ENCODE measurements around the gene CAMK1G. TPM values are rescaled to one million over a fixed set of nuclear protein-coding genes. Genes with fewer than 3 reads are reported as not detected.
A peak's percentile ranks its signal among the peaks of the same experiment; 100 is the strongest.

CAMK1G gene
- polyA plus RNA-seq, 4 donors: 0.10 to 0.37 TPM; not detected in 2

DNA sequence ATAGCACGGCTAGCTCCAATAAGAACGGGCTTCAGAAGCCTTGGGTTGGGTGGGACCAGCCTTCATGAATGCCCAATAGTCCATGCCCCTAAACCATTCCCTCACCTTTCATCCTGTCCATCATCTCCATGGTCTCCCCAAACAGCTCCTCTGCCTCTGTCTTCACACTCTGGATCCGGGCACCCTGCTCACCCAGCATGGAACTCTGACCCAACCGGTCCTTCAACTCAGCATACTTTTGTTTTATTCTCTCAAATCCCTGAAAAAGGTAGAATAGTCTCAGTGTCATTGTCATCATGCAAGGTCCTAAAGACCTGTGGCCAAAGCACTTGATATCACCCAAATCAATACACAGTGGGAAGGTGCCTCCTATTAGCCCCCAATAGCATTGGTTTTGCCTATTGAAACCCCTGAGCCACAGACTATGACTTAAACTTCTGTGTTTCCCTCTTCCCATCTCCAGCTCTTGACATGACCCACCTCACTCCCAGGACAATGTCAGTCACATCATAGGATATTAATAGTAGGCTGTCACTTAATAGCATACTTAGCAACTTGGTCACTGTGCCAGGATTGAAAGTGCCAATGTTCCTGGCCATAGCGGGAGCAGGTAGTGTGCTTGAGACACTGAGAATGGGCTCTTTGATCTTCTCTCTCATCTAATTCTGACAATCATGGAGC lies 33.0 kb downstream of the CAMK1G start:
- H3K27me3 ChIP-seq (ENCODE audit: control insufficient read depth in 3 of 3, insufficient read depth in 3 of 3, low read length in 3 of 3): no peaks in the 10 kb centered on the region
- no peak for FAIRE-seq
- 93 to 96% (median 95%) methylated on average over 5 of the region's 5 CpGs for WGBS, 3 donors
- no peak overlapping the region for H3K4me3 ChIP-seq (ENCODE audit: low read depth in 1 of 3, low read length in 3 of 3)
- H3K9me3 ChIP-seq (ENCODE audit: control insufficient read depth in 2 of 2, insufficient read depth in 1 of 2, low read depth in 1 of 2, low read length in 1 of 2): no peaks in the 10 kb centered on the region
- H3K4me1 ChIP-seq (ENCODE audit: control insufficient read depth in 3 of 3, insufficient read depth in 2 of 3, low read depth in 1 of 3, low read length in 2 of 3): peaks cover 0 to 22% (median 3%) of the 10 kb centered on the region in 3 donors
- H3K36me3 ChIP-seq (ENCODE audit: control insufficient read depth in 3 of 3, insufficient read depth in 2 of 3, low read depth in 1 of 3, low read length in 3 of 3): peaks cover 0 to 81% (median 25%) of the 10 kb centered on the region in 3 donors
- H3K27ac ChIP-seq (ENCODE audit: low read depth in 1 of 3, low read length in 2 of 3): no peak overlapping the region
- DNase-seq: no peak

- Histone ChIP-seq H3K4me3 (ENCODE audit: low read depth in 1 of 3, low read length in 3 of 3) (no peak overlapping the region), H3K27ac (ENCODE audit: low read depth in 1 of 3, low read length in 2 of 3) (no peak overlapping the region), H3K9me3 (ENCODE audit: control insufficient read depth in 2 of 2, insufficient read depth in 1 of 2, low read depth in 1 of 2, low read length in 1 of 2) (no peaks in the 10 kb centered on the region), H3K27me3 (ENCODE audit: control insufficient read depth in 3 of 3, insufficient read depth in 3 of 3, low read length in 3 of 3) (no peaks in the 10 kb centered on the region), H3K4me1 (ENCODE audit: control insufficient read depth in 3 of 3, insufficient read depth in 2 of 3, low read depth in 1 of 3, low read length in 2 of 3) (peaks cover 0 to 28% (median 3%) of the 10 kb centered on the region in 3 donors), H3K36me3 (ENCODE audit: control insufficient read depth in 3 of 3, insufficient read depth in 2 of 3, low read depth in 1 of 3, low read length in 3 of 3) (peaks cover 0 to 88% (median 25%) of the 10 kb centered on the region in 3 donors)
- 90 to 95% (median 94%) methylated on average over 10 of the region's 10 CpGs for WGBS, 3 donors
- FAIRE-seq (no peak), DNase-seq (no peak)
Observed at GRCh38 chr1:209617047-209617673, 33.6 kb downstream of the CAMK1G start.

- H3K9me3 ChIP-seq (ENCODE audit: control insufficient read depth in 2 of 2, insufficient read depth in 1 of 2, low read depth in 1 of 2, low read length in 1 of 2): no peaks in the 10 kb centered on the region
- 84 to 93% (median 92%) methylated on average over 6 of the region's 6 CpGs for WGBS, 3 donors
- DNase-seq (no peak), FAIRE-seq (no peak)
- H3K27ac ChIP-seq (ENCODE audit: low read depth in 1 of 3, low read length in 2 of 3): no peak overlapping the region
- peaks cover 0 to 31% (median 3%) of the 10 kb centered on the region in 3 donors for H3K4me1 ChIP-seq (ENCODE audit: control insufficient read depth in 3 of 3, insufficient read depth in 2 of 3, low read depth in 1 of 3, low read length in 2 of 3)
- peaks cover 0 to 91% (median 25%) of the 10 kb centered on the region in 3 donors for H3K36me3 ChIP-seq (ENCODE audit: control insufficient read depth in 3 of 3, insufficient read depth in 2 of 3, low read depth in 1 of 3, low read length in 3 of 3)
- no peak overlapping the region for H3K4me3 ChIP-seq (ENCODE audit: low read depth in 1 of 3, low read length in 3 of 3)
- no peaks in the 10 kb centered on the region for H3K27me3 ChIP-seq (ENCODE audit: control insufficient read depth in 3 of 3, insufficient read depth in 3 of 3, low read length in 3 of 3)
Observed at GRCh38 chr1:209617755-209618154, 34.2 kb downstream of the CAMK1G start.

GRCh38 chr1:209618291-209618690 lies 34.8 kb downstream of the CAMK1G start:
- H3K27ac ChIP-seq (ENCODE audit: low read depth in 1 of 3, low read length in 2 of 3): no peak overlapping the region

DNA sequence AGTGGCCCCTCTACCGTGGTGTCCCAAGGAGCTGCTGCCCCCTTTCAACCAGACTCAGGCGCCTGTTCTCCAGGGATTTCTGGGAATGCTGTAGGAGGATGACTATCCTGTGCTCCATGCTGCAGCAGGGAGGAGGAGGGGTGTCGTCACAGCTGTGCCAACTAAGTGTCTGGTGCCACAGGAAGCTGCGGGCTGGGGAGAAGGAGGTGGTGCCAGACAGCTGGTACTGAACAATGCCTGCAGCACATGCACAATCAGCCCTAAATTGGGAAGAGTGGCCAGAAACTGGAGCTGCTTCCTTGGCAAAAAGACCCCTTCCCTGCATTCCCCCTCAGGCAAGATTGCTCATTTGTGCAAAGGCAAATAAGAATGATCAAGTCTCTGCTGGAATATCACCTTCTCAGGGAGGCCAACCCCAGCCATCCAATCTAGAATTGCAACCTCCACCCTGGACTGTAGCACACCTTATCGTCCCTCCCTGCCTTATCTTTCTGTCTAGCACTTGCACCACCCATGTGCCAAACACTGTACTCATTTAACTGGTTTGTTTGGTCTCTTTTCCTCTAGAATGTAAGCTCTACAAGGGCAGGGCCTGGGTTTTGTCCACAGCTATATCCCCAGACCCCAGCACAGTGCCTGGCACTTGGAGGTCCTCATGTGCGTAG lies 35.4 kb downstream of the CAMK1G start:
- peaks cover 0 to 31% (median 3%) of the 10 kb centered on the region in 3 donors for H3K4me1 ChIP-seq (ENCODE audit: control insufficient read depth in 3 of 3, insufficient read depth in 2 of 3, low read depth in 1 of 3, low read length in 2 of 3)
- peaks cover 0 to 92% (median 28%) of the 10 kb centered on the region in 3 donors for H3K36me3 ChIP-seq (ENCODE audit: control insufficient read depth in 3 of 3, insufficient read depth in 2 of 3, low read depth in 1 of 3, low read length in 3 of 3)
- no peaks in the 10 kb centered on the region for H3K9me3 ChIP-seq (ENCODE audit: control insufficient read depth in 2 of 2, insufficient read depth in 1 of 2, low read depth in 1 of 2, low read length in 1 of 2)
- peak; percentile 19 to 87 for DNase-seq
- FAIRE-seq: no peak
- H3K27ac ChIP-seq (ENCODE audit: low read depth in 1 of 3, low read length in 2 of 3): peak overlapping the region in 1 of 3 donors; percentile 34
- no peak overlapping the region for H3K4me3 ChIP-seq (ENCODE audit: low read depth in 1 of 3, low read length in 3 of 3)
- H3K27me3 ChIP-seq (ENCODE audit: control insufficient read depth in 3 of 3, insufficient read depth in 3 of 3, low read length in 3 of 3): no peaks in the 10 kb centered on the region
- 55 to 69% (median 60%) methylated on average over 6 of the region's 6 CpGs for WGBS, 3 donors

More at GRCh38 chr1:209618291-209618690, 34.8 kb downstream of the CAMK1G start:
- Histone ChIP-seq H3K4me1 (ENCODE audit: control insufficient read depth in 3 of 3, insufficient read depth in 2 of 3, low read depth in 1 of 3, low read length in 2 of 3) (peaks cover 0 to 31% (median 3%) of the 10 kb centered on the region in 3 donors), H3K27me3 (ENCODE audit: control insufficient read depth in 3 of 3, insufficient read depth in 3 of 3, low read length in 3 of 3) (no peaks in the 10 kb centered on the region), H3K4me3 (ENCODE audit: low read depth in 1 of 3, low read length in 3 of 3) (no peak overlapping the region), H3K9me3 (ENCODE audit: control insufficient read depth in 2 of 2, insufficient read depth in 1 of 2, low read depth in 1 of 2, low read length in 1 of 2) (no peaks in the 10 kb centered on the region), H3K36me3 (ENCODE audit: control insufficient read depth in 3 of 3, insufficient read depth in 2 of 3, low read depth in 1 of 3, low read length in 3 of 3) (peaks cover 0 to 91% (median 28%) of the 10 kb centered on the region in 3 donors)
- DNase-seq (no peak), FAIRE-seq (no peak)
- WGBS, 3 donors: 77 to 86% (median 83%) methylated on average over 11 of the region's 11 CpGs

DNA sequence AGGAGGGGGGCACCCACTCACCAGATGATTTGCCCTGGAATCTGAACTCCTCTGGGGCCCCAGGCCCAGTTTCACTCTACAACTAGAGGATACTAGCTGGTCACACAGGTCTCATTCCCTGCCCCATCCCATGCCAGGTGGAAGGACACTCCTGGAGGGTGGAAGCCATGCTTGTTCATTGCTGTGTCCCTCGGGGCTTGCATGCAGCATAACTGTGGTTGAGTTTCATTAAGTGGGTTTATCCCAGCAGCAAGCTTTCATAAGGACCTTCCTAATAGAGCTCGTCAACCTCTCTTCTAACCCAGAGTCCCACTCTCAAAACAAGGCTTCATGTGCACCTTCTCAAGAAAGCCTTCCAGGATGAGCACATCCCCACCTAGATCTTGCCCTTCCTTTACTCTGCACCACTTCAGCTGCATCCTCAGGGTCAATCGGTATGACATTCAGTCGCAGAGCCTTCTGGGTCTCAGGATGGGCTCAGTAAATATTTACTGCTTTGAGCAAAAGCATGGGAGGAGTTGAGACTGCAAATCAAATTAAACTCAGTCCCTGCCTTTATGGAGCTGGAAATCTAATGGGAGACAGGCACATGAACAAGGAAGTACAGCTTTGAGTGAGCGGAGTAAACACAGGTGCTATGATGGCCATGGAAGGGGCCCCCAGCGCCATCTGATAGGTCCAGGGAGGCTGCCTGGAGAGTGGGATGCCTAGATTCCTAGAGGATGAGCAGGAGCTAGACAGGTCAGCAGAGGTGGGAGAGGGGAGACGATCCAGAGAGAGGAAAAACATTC lies 36.4 kb downstream of the CAMK1G start:
- H3K4me3 ChIP-seq (ENCODE audit: low read depth in 1 of 3, low read length in 3 of 3): no peak overlapping the region
- FAIRE-seq: no peak
- H3K27me3 ChIP-seq (ENCODE audit: control insufficient read depth in 3 of 3, insufficient read depth in 3 of 3, low read length in 3 of 3): no peaks in the 10 kb centered on the region
- DNase-seq: no peak
- H3K27ac ChIP-seq (ENCODE audit: low read depth in 1 of 3, low read length in 2 of 3): peak overlapping the region in 1 of 3 donors; percentile 13
- WGBS, 3 donors: 62 to 70% (median 70%) methylated on average over 7 of the region's 7 CpGs
- H3K36me3 ChIP-seq (ENCODE audit: control insufficient read depth in 3 of 3, insufficient read depth in 2 of 3, low read depth in 1 of 3, low read length in 3 of 3): peaks cover 0 to 91% (median 28%) of the 10 kb centered on the region in 3 donors
- H3K4me1 ChIP-seq (ENCODE audit: control insufficient read depth in 3 of 3, insufficient read depth in 2 of 3, low read depth in 1 of 3, low read length in 2 of 3): peaks cover 0 to 31% (median 3%) of the 10 kb centered on the region in 3 donors
- H3K9me3 ChIP-seq (ENCODE audit: control insufficient read depth in 2 of 2, insufficient read depth in 1 of 2, low read depth in 1 of 2, low read length in 1 of 2): no peaks in the 10 kb centered on the region

GRCh38 chr1:209620487-209620884 lies 37.0 kb downstream of the CAMK1G start:
- WGBS, 3 donors: 73 to 86% (median 79%) methylated on average over 3 of the region's 3 CpGs
- H3K27me3 ChIP-seq (ENCODE audit: control insufficient read depth in 3 of 3, insufficient read depth in 3 of 3, low read length in 3 of 3): no peaks in the 10 kb centered on the region
- peak overlapping the region in 1 of 3 donors; percentile 50 for H3K27ac ChIP-seq (ENCODE audit: low read depth in 1 of 3, low read length in 2 of 3)
- DNase-seq (peak; percentile 11 to 23), FAIRE-seq (no peak)
- H3K4me3 ChIP-seq (ENCODE audit: low read depth in 1 of 3, low read length in 3 of 3): no peak overlapping the region
- peaks cover 0 to 31% (median 3%) of the 10 kb centered on the region in 3 donors for H3K4me1 ChIP-seq (ENCODE audit: control insufficient read depth in 3 of 3, insufficient read depth in 2 of 3, low read depth in 1 of 3, low read length in 2 of 3)
- H3K36me3 ChIP-seq (ENCODE audit: control insufficient read depth in 3 of 3, insufficient read depth in 2 of 3, low read depth in 1 of 3, low read length in 3 of 3): peaks cover 0 to 91% (median 26%) of the 10 kb centered on the region in 3 donors
- H3K9me3 ChIP-seq (ENCODE audit: control insufficient read depth in 2 of 2, insufficient read depth in 1 of 2, low read depth in 1 of 2, low read length in 1 of 2): no peaks in the 10 kb centered on the region

GRCh38 chr1:209621286-209621685 lies 37.8 kb downstream of the CAMK1G start:
- peak; percentile 52 to 72 for DNase-seq

More at GRCh38 chr1:209621286-209621685, 37.8 kb downstream of the CAMK1G start:
- no peak for FAIRE-seq
- Histone ChIP-seq H3K4me3 (ENCODE audit: low read depth in 1 of 3, low read length in 3 of 3) (no peak overlapping the region), H3K27ac (ENCODE audit: low read depth in 1 of 3, low read length in 2 of 3) (peak overlapping the region in 2 of 3 donors; percentile 30 to 50), H3K36me3 (ENCODE audit: control insufficient read depth in 3 of 3, insufficient read depth in 2 of 3, low read depth in 1 of 3, low read length in 3 of 3) (peaks cover 0 to 93% (median 21%) of the 10 kb centered on the region in 3 donors), H3K27me3 (ENCODE audit: control insufficient read depth in 3 of 3, insufficient read depth in 3 of 3, low read length in 3 of 3) (no peaks in the 10 kb centered on the region), H3K9me3 (ENCODE audit: control insufficient read depth in 2 of 2, insufficient read depth in 1 of 2, low read depth in 1 of 2, low read length in 1 of 2) (no peaks in the 10 kb centered on the region), H3K4me1 (ENCODE audit: control insufficient read depth in 3 of 3, insufficient read depth in 2 of 3, low read depth in 1 of 3, low read length in 2 of 3) (peaks cover 0 to 31% (median 3%) of the 10 kb centered on the region in 3 donors)
- 5 to 33% (median 26%) methylated on average over 4 of the region's 4 CpGs for WGBS, 3 donors

Data from small intestine (tissue), 7 donors.